Subcutaneous adipose tissue (tissue), 4 donors: ENCODE results near the gene TSTD1. TPM values are rescaled to one million over a fixed set of nuclear protein-coding genes. Genes with fewer than 3 reads are reported as not detected.

ENCODE experiments used
- total RNA-seq, 4 donors: library from RNA; depleted of rRNA; stranded (reverse); fragments of >200 nt; gene quantifications; one replicate each; pipeline ENCODE4 v1.1.0, GENCODE V29; 2016
- TF ChIP-seq, protein P1 (sequence below): fragments of 450-650 bp; IDR thresholded peaks from one replicate; pipeline ENCODE4 v1.5.1; 2016; ENCODE audit warnings: low read depth, mild to moderate bottlenecking, control low read depth, antibody characterized with exemption, moderate library complexity

TSTD1 gene
- total RNA-seq, 4 donors from 2014 or later, result 8.6 to 65.4 (median 43.8) TPM

DNA sequence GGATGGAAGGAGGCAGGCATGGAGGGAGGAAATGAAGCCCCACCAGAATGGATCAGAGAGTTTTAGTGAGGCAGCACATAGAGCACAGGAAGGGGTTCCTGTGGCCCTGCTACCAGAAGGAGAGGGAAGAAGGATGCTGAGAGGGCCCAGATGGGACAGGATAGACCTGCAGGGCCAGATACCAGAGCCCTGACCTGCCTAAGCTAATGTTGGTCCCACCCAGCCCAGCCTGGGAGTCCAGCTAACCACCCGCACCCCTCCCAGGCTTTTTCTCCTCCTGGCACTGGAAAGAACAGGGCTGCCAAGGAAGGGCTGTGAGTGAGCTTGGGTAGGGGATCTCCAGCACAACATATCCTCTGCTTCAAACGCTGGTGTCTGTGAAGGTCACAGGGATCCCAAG lies 43.7 kb upstream of the TSTD1 start:
- TF ChIP-seq, protein P1, sequence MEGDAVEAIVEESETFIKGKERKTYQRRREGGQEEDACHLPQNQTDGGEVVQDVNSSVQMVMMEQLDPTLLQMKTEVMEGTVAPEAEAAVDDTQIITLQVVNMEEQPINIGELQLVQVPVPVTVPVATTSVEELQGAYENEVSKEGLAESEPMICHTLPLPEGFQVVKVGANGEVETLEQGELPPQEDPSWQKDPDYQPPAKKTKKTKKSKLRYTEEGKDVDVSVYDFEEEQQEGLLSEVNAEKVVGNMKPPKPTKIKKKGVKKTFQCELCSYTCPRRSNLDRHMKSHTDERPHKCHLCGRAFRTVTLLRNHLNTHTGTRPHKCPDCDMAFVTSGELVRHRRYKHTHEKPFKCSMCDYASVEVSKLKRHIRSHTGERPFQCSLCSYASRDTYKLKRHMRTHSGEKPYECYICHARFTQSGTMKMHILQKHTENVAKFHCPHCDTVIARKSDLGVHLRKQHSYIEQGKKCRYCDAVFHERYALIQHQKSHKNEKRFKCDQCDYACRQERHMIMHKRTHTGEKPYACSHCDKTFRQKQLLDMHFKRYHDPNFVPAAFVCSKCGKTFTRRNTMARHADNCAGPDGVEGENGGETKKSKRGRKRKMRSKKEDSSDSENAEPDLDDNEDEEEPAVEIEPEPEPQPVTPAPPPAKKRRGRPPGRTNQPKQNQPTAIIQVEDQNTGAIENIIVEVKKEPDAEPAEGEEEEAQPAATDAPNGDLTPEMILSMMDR, result no peak

DNA sequence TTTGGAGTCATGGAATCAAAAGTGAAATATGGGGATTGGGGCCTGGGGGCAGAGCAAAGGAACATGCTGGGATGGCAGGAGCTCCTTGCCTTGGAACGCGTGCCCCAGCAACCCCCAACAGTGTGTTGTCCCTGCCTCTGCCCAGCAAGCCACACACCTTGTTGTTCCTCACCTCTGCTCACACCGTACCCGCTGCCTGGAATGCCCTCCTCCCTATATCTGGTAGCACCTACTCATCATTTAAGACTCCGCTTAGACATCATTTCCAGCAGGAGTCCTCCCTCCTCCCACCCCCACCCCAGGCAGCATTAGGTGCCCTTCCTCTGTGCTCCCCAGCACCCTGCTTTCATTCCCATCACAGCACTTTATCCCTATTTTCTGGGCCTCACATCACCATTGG lies 42.8 kb upstream of the TSTD1 start:
- TF ChIP-seq, protein P1, result no peak

DNA sequence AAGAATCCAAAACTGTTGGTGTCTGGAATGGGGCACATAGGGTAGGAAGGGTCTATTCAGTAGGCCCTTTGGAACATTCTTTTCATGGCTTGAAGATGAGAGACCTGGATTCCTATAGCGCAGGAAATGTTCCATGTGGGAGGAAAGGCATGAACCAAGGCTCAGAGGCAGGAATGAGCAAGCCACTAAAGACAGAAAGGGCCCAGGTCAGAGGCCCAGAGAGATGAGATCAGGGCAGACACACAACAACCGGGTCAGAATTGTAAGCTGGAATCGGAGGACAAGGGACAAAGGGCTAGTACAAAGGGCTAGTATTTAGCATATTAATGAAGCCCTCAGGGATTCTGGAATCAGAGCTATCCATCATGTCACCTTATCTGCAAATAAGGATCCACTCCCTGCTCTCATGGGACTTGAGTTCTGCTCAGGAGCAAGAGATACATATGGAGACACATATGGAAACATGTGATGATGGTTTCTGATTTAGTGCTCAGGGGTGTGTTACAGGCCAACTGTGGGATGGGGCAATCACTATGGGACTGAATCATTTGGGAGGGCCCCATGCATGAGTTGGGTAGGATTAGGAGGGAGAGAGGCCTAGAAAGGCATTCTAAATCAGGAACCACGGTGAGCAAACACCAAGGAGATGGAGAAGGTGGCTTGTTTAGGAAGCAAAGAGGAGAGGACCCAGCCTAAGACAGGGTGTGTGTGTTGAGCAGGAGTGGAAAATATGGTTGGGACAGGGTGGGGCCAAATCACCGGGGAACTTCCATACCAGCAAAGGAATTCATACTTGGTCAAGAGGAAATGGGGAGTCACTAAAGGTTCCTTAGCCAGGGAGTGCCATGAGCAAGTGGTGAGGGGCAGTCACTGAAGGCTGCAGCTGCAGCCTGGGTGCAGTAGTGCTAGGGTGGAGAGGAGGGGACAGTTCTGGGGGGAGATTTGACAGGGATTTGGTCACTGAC lies 42.0 kb upstream of the TSTD1 start:
- TF ChIP-seq, protein P1, result no peak

DNA sequence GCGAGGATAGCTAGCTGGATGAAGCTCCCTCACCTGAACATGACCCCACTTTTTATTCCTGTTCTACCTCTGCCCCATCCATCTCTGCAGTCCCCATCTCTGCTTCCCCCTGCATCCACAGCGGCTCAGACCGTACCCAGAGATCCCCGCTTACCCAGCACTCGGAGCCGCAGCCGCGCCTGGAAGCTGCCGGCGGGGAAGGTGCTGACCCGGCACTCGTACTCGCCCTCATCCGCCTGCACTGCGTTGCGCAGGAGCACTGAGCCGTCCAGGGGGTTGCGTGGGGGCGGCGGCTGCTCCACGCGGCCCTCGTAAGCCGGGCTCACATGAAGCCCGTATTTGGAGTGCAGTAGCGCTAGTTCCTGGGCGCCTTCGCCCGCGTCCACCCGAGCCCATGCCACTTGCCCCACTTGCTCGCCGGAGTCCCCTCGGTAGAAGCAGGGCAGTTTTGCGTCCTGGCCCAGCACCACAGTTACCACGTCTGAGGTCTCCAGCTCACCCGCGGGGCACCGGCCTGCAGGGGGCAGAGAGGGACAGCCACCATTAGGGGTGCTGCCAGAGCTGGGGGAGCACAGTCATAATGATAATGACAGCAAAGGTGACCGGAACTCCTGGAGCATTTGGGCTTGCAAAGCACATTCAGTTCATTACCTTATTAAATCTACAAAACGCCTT lies 40.8 kb upstream of the TSTD1 start:
- TF ChIP-seq, protein P1, result no peak

DNA sequence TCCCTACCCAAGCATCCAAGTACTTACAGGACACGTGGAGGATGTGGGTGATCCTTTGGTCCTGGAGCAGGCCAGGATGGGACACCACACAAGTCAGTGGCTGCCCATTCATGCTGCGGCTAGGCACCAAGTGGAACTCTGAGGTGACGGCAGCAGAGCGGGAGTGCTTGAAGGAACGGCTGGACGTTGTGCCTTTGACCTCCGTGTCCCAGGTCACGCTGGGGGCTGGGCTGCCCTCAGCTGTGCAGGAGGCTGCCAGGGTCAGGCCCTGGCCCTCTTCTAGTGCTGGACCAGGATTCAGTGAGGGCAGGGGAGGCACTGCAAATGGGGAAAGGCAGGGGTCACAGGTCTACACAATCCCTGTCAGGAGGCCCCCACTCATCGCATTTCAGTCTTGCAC lies 38.7 kb upstream of the TSTD1 start:
- TF ChIP-seq, protein P1, result no peak

DNA sequence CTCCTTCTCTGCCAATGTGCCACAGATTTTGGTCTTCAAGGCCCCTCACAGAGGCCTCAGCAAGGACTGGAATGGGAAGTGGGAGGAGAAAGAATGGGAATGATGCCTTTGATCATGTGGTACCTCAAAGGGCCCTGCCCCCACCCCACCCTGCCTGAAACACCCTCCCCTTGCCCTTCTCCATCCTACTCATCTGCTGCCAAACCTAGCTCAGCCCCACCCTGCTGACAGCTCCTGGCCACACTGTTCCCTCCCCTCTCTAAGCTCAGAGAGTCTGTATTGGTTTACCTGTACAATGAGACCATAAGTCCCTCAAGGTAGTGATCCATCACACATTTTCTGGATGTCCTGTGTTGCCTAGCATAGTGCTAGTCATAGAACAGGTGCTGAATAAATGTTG lies 37.6 kb upstream of the TSTD1 start:
- TF ChIP-seq, protein P1, result no peak

DNA sequence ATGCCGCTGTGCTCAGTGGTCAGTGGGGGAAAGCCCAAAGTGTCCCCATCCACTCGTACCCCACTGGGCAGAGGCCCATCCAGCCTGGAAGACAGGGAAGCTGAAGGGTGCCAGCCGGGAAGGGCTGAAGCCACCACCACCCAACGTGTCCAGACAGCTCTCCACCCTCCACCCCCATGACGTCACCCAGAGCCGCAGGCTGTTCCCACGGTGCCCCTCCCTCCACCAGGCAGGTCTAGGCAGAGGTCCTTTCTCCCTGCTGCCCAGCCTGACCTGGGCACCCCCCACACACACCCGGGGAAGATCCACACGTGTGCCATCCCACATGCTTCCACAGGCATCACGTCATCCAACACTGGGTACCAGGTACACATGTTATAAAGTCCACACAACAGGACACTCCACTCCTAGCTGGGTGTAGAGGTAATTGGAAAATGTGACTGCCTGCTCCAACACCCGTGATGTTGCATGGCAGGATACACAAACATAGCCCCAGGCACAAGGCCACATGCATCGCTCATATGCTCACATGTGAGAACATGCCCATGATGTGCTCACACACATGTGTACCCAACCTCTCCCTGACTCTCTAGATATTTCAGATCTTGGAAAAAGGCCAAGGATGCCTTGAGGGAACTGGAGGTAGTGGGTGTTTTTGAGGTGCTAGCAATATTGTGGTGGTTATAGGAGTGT lies 36.1 kb upstream of the TSTD1 start:
- TF ChIP-seq, protein P1, result no peak
